ENCODE results near the gene ARHGAP18. TPM values are rescaled to one million over a fixed set of nuclear protein-coding genes. Genes with fewer than 3 reads are reported as not detected.

ARHGAP18 gene
- total and polyA plus RNA-seq, 10 of the 15 experiments (the other 5 are each of a cell fraction or from before 2014, with no cell fraction given) = 18.2 to 52.2 (median 31.7) TPM

- TF ChIP-seq ZBTB40 (IDR thresholded peaks at IDR 0.05; ENCODE audit: borderline replicate concordance) (no peak), CHD1 (IDR thresholded peaks at IDR 0.05; ENCODE audit: low read depth, low read length) (no peak)
Measured at GRCh38 chr6:129619579-129620233, 90.3 kb downstream of the ARHGAP18 start (continued).

- no peak for TF ChIP-seq IRF3 (IDR thresholded peaks at IDR 0.05)
- TF ChIP-seq EED (IDR thresholded peaks at IDR 0.05; ENCODE audit: low read depth) = no peak
- TF ChIP-seq RELA (IDR thresholded peaks at IDR 0.05; ENCODE audit: borderline replicate concordance, partially characterized antibody) = no peak
- no peak for TF ChIP-seq FOS (IDR thresholded peaks at IDR 0.05; ENCODE audit: borderline replicate concordance, extremely low read depth, insufficient read length)
- no peak for TF ChIP-seq CEBPZ (IDR thresholded peaks at IDR 0.05; ENCODE audit: low read depth, low read length)
- no peak for TF ChIP-seq CREM (IDR thresholded peaks at IDR 0.05; ENCODE audit: low read depth)
- TF ChIP-seq TARDBP (IDR thresholded peaks at IDR 0.05; ENCODE audit: borderline replicate concordance) = no peak
- TF ChIP-seq RUNX3 (IDR thresholded peaks at IDR 0.05; ENCODE audit: low read length) = no peak
- no peak for TF ChIP-seq NR2C2 (IDR thresholded peaks at IDR 0.05; ENCODE audit: borderline replicate concordance, control insufficient read depth, insufficient read length, low read depth)
- Histone ChIP-seq H3K4me2 (ENCODE audit: control insufficient read depth, insufficient read depth) (no peak overlapping the region), H3K9ac (ENCODE audit: control insufficient read depth, insufficient read depth, low read length) (no peak overlapping the region), H3K27ac (ENCODE audit: control insufficient read depth, insufficient read depth) (no peak overlapping the region), H3K79me2 (ENCODE audit: control insufficient read depth, insufficient read depth, low read length) (no peaks in the 10 kb centered on the region), H3K36me3 (ENCODE audit: control insufficient read depth in 2 of 2, insufficient read depth in 2 of 2, low read length in 1 of 2) (peaks cover 0 to 23% of the 10 kb centered on the region in 2 experiments; a peak in 3 of 4 replicates), H3K4me3 (no peak overlapping the region), H2AFZ (ENCODE audit: control insufficient read depth, low read depth, low read length) (no peak overlapping the region), H4K20me1 (ENCODE audit: control insufficient read depth, insufficient read depth) (no peaks in the 10 kb centered on the region), H3K27me3 (replicated peaks in 1 of 2; ENCODE audit: control insufficient read depth in 2 of 2, insufficient read depth in 2 of 2, low read length in 1 of 2) (no peaks in the 10 kb centered on the region), H3K9me3 (replicated peaks; ENCODE audit: control insufficient read depth, insufficient read depth, low read length) (no peaks in the 10 kb centered on the region), H3K4me1 (ENCODE audit: control insufficient read depth, insufficient read depth, low read length) (no peaks in the 10 kb centered on the region)
- no peak for ATAC-seq
- SMC1A ChIA-PET (ENCODE audit: uncharacterized antibody, unreplicated experiment) = interaction anchor here (0.9 to 1.2 kb wide), 2 partner anchors 11 to 28 kb away, joined by 3 to 4 read pairs; no protein-coding TSS in a partner anchor
- intact Hi-C loops (cut with micrococcal nuclease; ENCODE audit: unreplicated experiment) = no loop called here
- RAD21 ChIA-PET (ENCODE audit: unreplicated experiment) = no interaction called here
- in situ Hi-C loops (cut with MboI) = no loop called here
- no peak for FAIRE-seq
- no peak for DNase-seq (ENCODE audit: low read depth, low spot score)
- CTCF ChIA-PET = interaction anchor here (0.7 kb wide), 1 partner anchor 20 kb away, joined by 3 read pairs; no protein-coding TSS in a partner anchor
- POLR2A ChIA-PET = interaction anchor here (0.6 kb wide), 1 partner anchor 10 kb away, joined by 3 read pairs; no protein-coding TSS in a partner anchor
- BruUV-seq (replicated peaks) = no TSS peak
Measured at GRCh38 chr6:129617986-129618385, 92.0 kb downstream of the ARHGAP18 start.

All from GM12878 (cell line).